OCI-LY3 (cell line): ENCODE measurements around the gene ZSWIM5.

Experiments used
- H2AFZ ChIP-seq: fragments of 200-600, 300-600 bp; shearing (Covaris generic); 2 replicates; pipeline ENCODE4 v1.6.0; 2014; ENCODE audit warnings: antibody characterized with exemption, low read depth, low read length
- H3K27ac ChIP-seq: fragments of 200-600, 300-600 bp; sonication (generic); 2 replicates; pipeline ENCODE4 v1.5.1; 2014; ENCODE audit warnings: mild to moderate bottlenecking, low read length, moderate library complexity, mixed read lengths
- H3K27me3 ChIP-seq: fragments of 200-600, 300-600 bp; sonication (generic); 2 replicates; pipeline ENCODE4 v1.6.1; 2014; ENCODE audit warnings: low read depth, low read length, mixed read lengths
- H3K36me3 ChIP-seq: fragments of 200-600, 300-600 bp; sonication (generic); replicated peaks from 2 replicates; pipeline ENCODE3; 2014; ENCODE audit warnings: low read depth, low read length, mixed read lengths
- H3K4me1 ChIP-seq: fragments of 300-600, 200-600 bp; sonication (generic); 2 replicates; pipeline ENCODE4 v1.6.1; 2014; ENCODE audit warnings: low read length, mixed read lengths
- H3K4me2 ChIP-seq: fragments of 200-600, 300-600 bp; sonication (generic); 2 replicates; pipeline ENCODE4 v1.6.1; 2014; ENCODE audit warnings: low read length, mixed read lengths
- H3K4me3 ChIP-seq: fragments of 300-600, 200-600 bp; sonication (generic); 2 replicates; pipeline ENCODE4 v1.5.1; 2014; ENCODE audit warnings: antibody characterized with exemption, mild to moderate bottlenecking, low read length, moderate library complexity
- H3K79me2 ChIP-seq: fragments of 300-600, 200-600 bp; shearing (Covaris generic); 2 replicates; pipeline ENCODE4 v1.6.1; 2014; ENCODE audit warnings: mild to moderate bottlenecking, low read length, mixed read lengths
- H3K9ac ChIP-seq: fragments of 300-600, 200-600 bp; shearing (Covaris generic); 2 replicates; pipeline ENCODE4 v1.6.0; 2014; ENCODE audit warnings: mild to moderate bottlenecking, low read length, moderate library complexity
- H3K9me3 ChIP-seq: fragments of 200-600, 300-600 bp; shearing (Covaris generic); 2 replicates; pipeline ENCODE4 v1.6.1; 2014; ENCODE audit warnings: low read length, mixed read lengths; ENCODE audit not compliant: insufficient read depth
- H4K20me1 ChIP-seq: fragments of 200-600, 300-600 bp; sonication (generic); 2 replicates; pipeline ENCODE4 v1.6.1; 2016; ENCODE audit warnings: low read length, mixed read lengths; ENCODE audit not compliant: insufficient read depth
- CTCF ChIP-seq: fragments of 200-600, 300-600 bp; sonication (generic); IDR thresholded peaks from 2 replicates; pipeline ENCODE4 v1.5.1; 2014; ENCODE audit warnings: antibody characterized with exemption, low read length, low read depth
- EZH2phosphoT487 ChIP-seq: fragments of 200-600 bp; shearing (Covaris generic); IDR thresholded peaks from 2 replicates; pipeline ENCODE4 v1.6.1; 2018; ENCODE audit warnings: antibody characterized with exemption, mixed run types, low read depth

The ZSWIM5 gene

GRCh38 chr1:45148209-45148825 lies 58.1 kb downstream of the ZSWIM5 start:
- TF ChIP-seq CTCF (no peak), EZH2phosphoT487 (no peak)
- H4K20me1 ChIP-seq, result no peaks in the 10 kb centered on the region
- H2AFZ ChIP-seq, result no peak overlapping the region

GRCh38 chr1:45146833-45147232 lies 59.6 kb downstream of the ZSWIM5 start:
- Histone ChIP-seq H3K4me1 (no peaks in the 10 kb centered on the region), H3K9me3 (no peaks in the 10 kb centered on the region), H3K27me3 (no peaks in the 10 kb centered on the region), H3K27ac (no peak overlapping the region), H3K79me2 (no peaks in the 10 kb centered on the region), H3K9ac (no peak overlapping the region), H3K4me2 (no peak overlapping the region), H3K4me3 (no peak overlapping the region), H3K36me3 (no peaks in the 10 kb centered on the region), H4K20me1 (no peaks in the 10 kb centered on the region), H2AFZ (no peak overlapping the region)
- TF ChIP-seq CTCF, result no peak
- no peak for TF ChIP-seq EZH2phosphoT487

More at GRCh38 chr1:45148209-45148825, 58.1 kb downstream of the ZSWIM5 start:
- H3K4me3 ChIP-seq, result no peak overlapping the region
- H3K4me1 ChIP-seq, result no peaks in the 10 kb centered on the region
- no peak overlapping the region for H3K4me2 ChIP-seq
- no peaks in the 10 kb centered on the region for H3K9me3 ChIP-seq
- H3K27ac ChIP-seq, result no peak overlapping the region
- no peaks in the 10 kb centered on the region for H3K27me3 ChIP-seq
- no peaks in the 10 kb centered on the region for H3K79me2 ChIP-seq
- no peaks in the 10 kb centered on the region for H3K36me3 ChIP-seq
- no peak overlapping the region for H3K9ac ChIP-seq

- Histone ChIP-seq H3K4me1 (no peaks in the 10 kb centered on the region), H2AFZ (no peak overlapping the region), H3K27ac (no peak overlapping the region), H3K36me3 (no peaks in the 10 kb centered on the region), H3K4me3 (no peak overlapping the region), H3K4me2 (no peak overlapping the region), H3K79me2 (no peaks in the 10 kb centered on the region), H3K9me3 (no peaks in the 10 kb centered on the region), H4K20me1 (no peaks in the 10 kb centered on the region), H3K27me3 (no peaks in the 10 kb centered on the region), H3K9ac (no peak overlapping the region)
- no peak for TF ChIP-seq CTCF
- TF ChIP-seq EZH2phosphoT487, result no peak
These were observed 65.0 kb downstream of the ZSWIM5 start for GRCh38 chr1:45141247-45142003.

- Histone ChIP-seq H4K20me1 (no peaks in the 10 kb centered on the region), H3K79me2 (no peaks in the 10 kb centered on the region), H3K36me3 (no peaks in the 10 kb centered on the region), H3K9me3 (no peaks in the 10 kb centered on the region), H3K9ac (no peak overlapping the region), H3K27me3 (no peaks in the 10 kb centered on the region), H3K4me3 (no peak overlapping the region), H3K27ac (no peak overlapping the region), H3K4me2 (no peak overlapping the region), H3K4me1 (no peaks in the 10 kb centered on the region), H2AFZ (no peak overlapping the region)
- TF ChIP-seq EZH2phosphoT487 (no peak), CTCF (no peak)
These were observed 69.4 kb downstream of the ZSWIM5 start for GRCh38 chr1:45136984-45137383.
